D721Med (cell line): Measurements from ENCODE around the gene RNF223.

Source experiments
- DNase-seq: peaks from one replicate; pipeline ENCODE4 v3.0.0; 2011; ENCODE audit warnings: low spot score; ENCODE audit not compliant: insufficient read length
- FAIRE-seq: peaks from 2 replicates; lab custom pipeline; 2011; peaks lifted over from hg19 to GRCh38; lab: Jason Lieb, UNC
- TF ChIP-seq, protein P1 (sequence below): IDR thresholded peaks from 2 replicates; pipeline ENCODE4 v1.5.1; 2012; ENCODE audit warnings: mild to moderate bottlenecking, control low read depth; ENCODE audit not compliant: insufficient read depth; ENCODE audit errors: missing control alignments

RNF223 gene

DNA sequence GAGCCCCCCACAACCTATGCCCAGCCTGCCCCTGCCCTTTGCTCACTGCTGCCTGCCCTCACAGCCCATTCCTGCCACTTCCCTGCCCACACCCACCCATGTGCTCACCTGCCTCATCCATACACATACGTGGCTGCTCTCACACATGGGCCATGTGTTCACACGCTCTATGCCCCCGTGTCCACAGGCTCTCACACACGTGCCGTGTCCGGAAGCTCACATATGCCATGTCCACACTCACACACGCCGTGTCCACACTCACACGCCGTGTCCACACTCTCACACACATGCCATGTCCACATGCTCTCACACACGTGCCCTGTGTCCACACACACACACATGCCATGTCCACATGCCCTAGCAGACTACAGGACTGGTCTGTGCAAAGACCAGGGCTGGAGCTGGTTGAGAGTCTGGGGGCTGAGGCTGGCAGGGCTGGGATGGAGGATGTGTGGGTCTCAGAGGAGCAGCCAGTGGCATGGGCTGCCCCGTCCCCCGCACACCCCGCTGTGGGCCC lies 583 bp upstream of the RNF223 start:
- TF ChIP-seq, protein P1, sequence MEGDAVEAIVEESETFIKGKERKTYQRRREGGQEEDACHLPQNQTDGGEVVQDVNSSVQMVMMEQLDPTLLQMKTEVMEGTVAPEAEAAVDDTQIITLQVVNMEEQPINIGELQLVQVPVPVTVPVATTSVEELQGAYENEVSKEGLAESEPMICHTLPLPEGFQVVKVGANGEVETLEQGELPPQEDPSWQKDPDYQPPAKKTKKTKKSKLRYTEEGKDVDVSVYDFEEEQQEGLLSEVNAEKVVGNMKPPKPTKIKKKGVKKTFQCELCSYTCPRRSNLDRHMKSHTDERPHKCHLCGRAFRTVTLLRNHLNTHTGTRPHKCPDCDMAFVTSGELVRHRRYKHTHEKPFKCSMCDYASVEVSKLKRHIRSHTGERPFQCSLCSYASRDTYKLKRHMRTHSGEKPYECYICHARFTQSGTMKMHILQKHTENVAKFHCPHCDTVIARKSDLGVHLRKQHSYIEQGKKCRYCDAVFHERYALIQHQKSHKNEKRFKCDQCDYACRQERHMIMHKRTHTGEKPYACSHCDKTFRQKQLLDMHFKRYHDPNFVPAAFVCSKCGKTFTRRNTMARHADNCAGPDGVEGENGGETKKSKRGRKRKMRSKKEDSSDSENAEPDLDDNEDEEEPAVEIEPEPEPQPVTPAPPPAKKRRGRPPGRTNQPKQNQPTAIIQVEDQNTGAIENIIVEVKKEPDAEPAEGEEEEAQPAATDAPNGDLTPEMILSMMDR = no peak
- no peak for DNase-seq
- FAIRE-seq = no peak

DNA sequence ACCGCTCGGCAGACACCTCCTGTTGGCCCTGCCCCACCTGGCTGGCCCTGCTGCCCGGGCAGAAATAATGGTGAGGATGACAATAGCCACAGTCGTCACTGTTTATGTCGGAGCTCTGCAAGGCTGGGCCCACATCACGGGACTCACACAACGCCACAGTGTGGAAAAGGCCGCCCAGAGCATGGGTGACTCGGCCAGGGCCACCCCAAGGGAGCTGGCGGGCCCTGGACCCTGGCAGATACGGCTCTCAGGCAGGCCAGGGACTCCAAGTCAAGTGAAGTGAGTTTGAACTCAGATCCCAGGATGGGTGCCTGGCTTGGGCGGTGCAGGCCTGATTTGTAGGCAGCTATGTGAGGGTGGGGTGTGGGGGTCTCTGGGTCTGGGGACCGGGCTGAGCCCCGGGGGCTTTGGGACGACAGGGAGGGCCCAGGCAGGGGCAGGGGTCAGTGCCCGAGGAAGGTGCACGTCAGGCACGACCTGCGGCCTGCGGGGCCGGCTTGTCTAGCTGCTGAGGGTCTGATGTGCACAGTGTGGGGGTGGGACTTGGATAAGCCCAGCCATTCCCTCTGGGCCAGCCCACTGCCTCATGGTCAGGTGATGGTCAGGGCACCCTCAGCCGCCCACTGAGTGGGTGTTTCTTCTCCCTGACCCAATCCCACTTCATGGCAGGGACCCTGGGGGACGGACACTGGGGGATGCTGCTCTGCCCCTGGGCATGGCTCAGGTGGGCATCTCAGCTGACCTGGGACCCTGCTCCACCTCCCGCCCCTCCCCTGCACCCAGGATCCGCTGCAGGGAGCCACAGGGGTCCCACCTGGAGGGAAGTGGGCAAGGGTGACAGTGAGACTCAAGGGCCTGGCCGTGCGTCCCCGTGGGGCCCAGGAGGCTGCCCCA lies 1.0 kb downstream of the RNF223 start:
- TF ChIP-seq, protein P1 = no peak
- DNase-seq (no peak), FAIRE-seq (no peak)

DNA sequence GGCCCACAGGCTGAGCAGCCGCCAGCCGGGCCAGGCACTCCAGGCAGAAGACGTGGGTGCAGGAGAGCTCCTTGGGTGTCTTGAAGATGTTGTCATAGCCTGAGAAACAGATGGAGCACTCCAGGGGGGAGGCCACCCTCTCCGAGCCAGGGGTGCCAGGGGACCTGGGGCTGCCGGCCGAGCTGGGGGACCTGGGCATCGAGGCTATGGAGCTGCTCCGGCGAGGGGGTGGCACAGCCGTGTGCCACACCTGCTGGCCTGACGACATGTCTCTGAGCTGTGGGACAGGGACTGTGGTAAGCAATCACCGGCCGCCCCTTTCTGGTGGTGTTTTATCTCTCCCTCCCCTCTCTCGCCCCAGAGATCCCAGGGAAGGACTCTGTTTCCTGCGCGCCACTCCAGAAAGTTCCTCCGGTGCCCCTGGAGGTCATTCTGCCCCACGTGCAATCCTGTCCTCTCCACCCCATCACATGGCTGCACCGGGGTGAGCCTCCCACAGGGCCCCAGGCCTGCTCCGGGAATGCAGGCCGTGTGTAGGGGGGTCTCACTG lies 1.7 kb downstream of the RNF223 start:
- FAIRE-seq (no peak), DNase-seq (no peak)
- TF ChIP-seq, protein P1 = no peak

DNA sequence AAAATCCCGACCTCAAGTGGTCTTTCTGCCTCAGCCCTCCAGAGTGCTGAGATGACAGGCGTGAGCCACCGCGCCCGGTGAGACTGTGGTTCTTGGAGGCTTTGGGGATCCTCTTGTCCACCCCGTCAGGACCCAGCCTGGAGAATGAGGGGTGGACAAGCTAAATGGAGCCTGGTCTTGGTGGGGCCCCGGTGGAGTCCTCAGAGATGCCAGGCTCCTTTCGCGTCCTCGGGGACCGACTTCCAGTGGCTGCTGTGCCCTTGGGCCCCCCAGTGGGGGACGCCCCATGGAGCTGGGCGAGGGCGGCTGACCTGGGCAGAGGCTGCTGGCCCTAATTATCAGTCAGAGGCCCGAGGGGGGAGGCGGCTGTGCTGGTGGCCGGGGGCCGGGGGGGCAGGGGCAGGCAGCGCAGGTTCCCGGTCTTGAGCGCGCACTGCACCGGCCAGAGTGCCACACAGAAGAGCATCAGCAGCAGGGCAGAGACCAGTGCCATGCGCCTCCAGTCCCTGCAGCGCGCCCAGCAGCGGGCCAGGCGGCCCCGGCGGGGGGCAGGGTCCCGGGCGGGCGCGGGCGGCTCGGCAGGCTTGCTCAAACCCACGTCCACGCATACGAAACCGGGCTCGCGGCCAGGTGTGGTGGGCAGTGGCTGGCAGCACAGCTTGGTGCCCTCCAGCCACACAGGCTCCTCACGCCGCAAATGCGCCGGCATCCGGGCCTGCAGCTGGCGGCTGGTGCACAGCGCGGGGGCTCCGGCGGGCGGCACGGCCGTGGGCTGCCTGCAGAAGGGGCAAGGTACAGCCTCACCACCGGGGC lies 2.4 kb downstream of the RNF223 start:
- FAIRE-seq = no peak
- DNase-seq = no peak
- TF ChIP-seq, protein P1 = no peak

DNA sequence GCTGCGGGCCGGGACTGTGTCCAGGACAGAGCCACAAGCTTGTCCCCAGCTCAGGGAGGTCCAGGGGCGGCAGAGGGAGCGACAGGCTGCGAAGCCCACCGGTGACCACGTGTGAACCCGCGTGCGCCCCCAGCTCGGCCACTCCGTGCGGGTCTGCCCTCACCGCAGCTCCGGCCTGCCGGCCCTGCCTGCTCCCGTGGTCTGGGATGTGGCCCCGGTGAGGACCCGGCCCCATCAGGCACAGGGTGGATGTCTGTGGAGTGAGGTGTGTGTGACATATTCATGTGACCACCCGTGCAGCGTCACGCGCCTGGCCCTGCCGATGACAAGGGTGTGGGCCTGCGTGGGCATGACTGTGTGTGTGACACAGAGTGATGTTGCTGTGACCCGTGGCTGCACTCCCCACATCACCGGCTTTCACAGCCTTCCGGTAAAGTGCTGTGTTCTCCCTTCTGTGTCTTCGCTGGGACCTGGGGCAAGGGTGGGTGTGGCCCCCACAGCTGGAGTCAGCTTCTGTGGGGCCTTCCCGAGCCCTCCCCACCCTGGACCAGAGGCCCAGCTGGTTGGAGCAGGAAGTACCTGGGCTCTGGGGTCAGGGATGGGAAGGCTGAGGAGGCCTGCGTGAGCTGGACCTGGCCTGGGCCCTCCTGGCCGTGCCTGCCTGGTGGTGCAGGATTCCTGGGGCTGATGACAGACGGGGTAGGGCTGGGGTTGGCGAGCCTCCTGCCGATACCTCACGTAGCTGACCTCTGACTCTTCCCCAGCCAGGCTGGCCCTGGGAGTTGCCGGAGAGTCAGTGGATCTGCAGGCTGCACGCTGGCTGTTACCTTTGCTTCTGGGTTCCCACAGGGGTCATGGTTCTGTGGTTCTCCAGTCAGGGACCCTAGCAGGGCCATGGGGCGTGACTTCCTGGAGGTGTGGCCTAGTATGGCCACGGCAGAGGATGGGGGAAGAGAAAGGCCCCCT lies 4.1 kb downstream of the RNF223 start:
- FAIRE-seq (no peak), DNase-seq (no peak)
- TF ChIP-seq, protein P1 = no peak

DNA sequence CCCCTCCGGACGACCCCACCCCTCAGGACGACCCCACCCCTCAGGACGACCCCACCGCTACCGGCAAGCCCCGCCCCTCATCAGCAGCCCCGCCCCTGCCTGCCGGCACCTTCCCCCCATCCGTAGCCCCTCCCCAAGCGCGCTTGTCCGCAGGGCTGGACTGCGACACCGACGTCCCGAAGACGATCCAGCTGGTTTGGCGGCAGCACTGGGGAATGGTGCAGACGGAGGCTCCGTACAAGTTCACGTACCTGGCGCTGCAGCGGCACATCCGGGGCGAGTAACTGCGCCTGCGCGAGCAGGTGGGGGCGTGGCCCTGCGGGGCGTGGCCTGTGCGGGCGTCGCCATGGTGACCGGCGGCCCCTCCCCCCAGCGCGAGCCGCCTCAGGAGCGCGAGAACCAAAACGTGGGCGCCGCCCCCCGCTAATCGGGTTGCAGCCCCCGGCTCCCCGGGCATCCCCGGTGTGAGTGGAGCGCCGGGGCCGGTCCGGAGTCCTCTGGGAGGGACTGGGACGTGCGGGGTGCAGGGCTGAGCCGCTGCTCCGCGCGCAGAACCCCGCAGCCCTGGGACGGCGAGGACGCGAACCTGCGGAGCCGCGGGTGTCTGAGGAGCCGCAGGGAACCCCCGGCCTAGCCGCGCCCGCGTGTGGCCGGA lies 4.9 kb downstream of the RNF223 start:
- no peak for FAIRE-seq
- TF ChIP-seq, protein P1 = no peak
- peak; percentile 87 for DNase-seq
